ENCODE measurements around the gene MMP15.

MMP15 gene

GRCh38 chr16:58020628-58021521 lies 4.7 kb upstream of the MMP15 start:
- peak; percentile 59 for DNase-seq

- DNase-seq, result no peak
These were observed 3.6 kb upstream of the MMP15 start for GRCh38 chr16:58021661-58022551.

- no peak for DNase-seq
These were observed 2.8 kb upstream of the MMP15 start for GRCh38 chr16:58022601-58023371.

GRCh38 chr16:58024486-58025350 lies 836 bp upstream of the MMP15 start:
- DNase-seq, result no peak

GRCh38 chr16:58026139-58026704 lies 668 bp downstream of the MMP15 start:
- DNase-seq, result no peak

GRCh38 chr16:58026705-58027160 lies 1.2 kb downstream of the MMP15 start:
- DNase-seq, result no peak

- DNase-seq, result no peak
These were observed 1.8 kb downstream of the MMP15 start for GRCh38 chr16:58027161-58027915.

- DNase-seq, result no peak
These were observed 2.4 kb downstream of the MMP15 start for GRCh38 chr16:58027916-58028455.

GRCh38 chr16:58028541-58029070 lies 3.1 kb downstream of the MMP15 start:
- DNase-seq, result no peak

- no peak for DNase-seq
These were observed 3.9 kb downstream of the MMP15 start for GRCh38 chr16:58029410-58029809.

GRCh38 chr16:58030136-58030840 lies 4.7 kb downstream of the MMP15 start:
- DNase-seq, result no peak

GRCh38 chr16:58031016-58031800 lies 5.7 kb downstream of the MMP15 start:
- DNase-seq, result no peak

GRCh38 chr16:58032710-58033293 lies 7.2 kb downstream of the MMP15 start:
- DNase-seq, result no peak

- no peak for DNase-seq
These were observed 8.7 kb downstream of the MMP15 start for GRCh38 chr16:58034128-58034685.

- no peak for DNase-seq
These were observed 9.2 kb downstream of the MMP15 start for GRCh38 chr16:58034774-58035173.

GRCh38 chr16:58035356-58036170 lies 10.0 kb downstream of the MMP15 start:
- DNase-seq, result no peak

- DNase-seq, result no peak
These were observed 11.4 kb downstream of the MMP15 start for GRCh38 chr16:58036943-58037342.

Measured in CD4-positive, alpha-beta T cell treated with Interleukin-4 for 4 hours (primary cell).